Stimulated activated CD4-positive, alpha-beta T cell treated with anti-CD3 and anti-CD28 coated beads, Interleukin-2, amount 100 ng/mL, for 4 hours (primary cell): ENCODE results near the gene PTGDS.

Experiments
- DNase-seq: peaks from one replicate; pipeline ENCODE4 v3.0.0-alpha.2; 2020; ENCODE audit warnings: low read depth

Gene PTGDS

DNA sequence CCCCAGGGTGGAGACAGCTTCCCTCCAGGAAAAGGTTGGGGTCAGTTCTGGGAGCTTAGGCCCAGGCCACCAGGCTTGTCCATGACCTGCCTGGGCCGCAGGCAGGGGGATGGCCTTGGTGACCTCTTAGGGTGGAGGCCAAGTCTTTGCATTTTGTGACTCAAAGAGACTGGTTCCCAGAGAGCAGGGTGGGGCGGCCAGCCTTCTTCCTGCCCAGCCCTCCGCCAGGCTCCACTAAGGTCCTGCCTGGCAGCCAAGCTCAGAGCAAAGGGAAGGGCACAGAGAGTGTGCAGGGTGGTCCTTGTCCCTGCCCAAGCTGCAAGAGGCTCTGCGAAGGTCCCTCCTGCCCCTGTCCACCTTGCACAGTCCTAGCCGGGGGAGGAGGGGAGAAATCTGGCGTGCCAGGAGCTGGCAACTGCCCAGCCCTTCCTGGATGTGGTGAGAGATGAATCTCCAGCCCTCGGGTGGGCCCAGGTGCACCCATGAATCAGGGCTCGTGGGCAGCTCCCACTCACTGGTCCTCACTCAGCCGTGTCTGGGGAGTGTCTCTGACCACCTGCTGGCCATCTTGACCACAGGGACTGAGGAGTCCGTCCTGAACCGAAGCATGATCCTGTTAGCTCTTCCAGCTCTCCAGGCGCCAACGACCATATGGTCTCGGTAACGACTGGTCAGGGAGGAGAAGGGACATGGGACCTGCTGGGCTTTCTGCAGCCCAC is 2.3 kb upstream of the PTGDS start:
- no peak for DNase-seq

DNA sequence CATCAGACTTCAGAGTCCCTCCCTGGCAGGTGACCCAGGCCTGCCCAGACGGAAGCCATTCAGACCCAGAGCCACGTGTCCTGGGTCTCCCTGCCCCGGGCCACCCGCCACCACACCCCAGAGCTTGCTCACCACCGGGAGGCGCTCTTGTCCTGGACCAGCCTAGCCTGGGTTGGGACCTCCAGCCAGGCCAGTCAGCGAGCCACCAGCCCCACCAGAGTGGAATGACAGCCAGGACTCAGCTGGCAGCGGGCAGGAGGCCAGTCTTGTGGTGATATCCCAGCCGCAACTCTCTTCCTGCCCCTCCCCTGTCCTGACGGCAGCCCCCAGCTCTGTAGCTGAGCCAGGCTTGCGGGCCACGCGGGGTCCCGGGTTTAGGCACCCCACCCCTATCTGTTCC is 1.7 kb upstream of the PTGDS start:
- no peak for DNase-seq

DNA sequence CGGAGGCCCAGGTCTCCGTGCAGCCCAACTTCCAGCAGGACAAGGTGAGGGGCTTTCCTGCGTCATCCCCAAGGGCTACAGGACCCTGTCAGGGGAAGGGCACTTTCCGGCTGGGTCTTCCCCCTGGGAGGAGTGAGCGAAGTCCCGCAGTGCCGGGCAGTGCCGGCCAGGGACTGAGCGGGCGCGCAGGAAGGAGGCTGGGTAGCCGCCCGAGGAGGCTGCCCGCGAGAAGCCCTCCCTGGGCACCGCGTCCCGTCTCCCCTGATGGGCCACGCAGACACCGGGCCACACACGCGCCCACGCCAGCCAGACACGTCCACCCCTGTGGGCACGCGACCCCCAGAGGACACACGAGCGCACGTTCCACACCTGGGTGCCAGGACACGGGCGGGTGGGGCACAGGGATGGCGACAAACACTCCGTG is 357 bp downstream of the PTGDS start:
- no peak for DNase-seq

DNA sequence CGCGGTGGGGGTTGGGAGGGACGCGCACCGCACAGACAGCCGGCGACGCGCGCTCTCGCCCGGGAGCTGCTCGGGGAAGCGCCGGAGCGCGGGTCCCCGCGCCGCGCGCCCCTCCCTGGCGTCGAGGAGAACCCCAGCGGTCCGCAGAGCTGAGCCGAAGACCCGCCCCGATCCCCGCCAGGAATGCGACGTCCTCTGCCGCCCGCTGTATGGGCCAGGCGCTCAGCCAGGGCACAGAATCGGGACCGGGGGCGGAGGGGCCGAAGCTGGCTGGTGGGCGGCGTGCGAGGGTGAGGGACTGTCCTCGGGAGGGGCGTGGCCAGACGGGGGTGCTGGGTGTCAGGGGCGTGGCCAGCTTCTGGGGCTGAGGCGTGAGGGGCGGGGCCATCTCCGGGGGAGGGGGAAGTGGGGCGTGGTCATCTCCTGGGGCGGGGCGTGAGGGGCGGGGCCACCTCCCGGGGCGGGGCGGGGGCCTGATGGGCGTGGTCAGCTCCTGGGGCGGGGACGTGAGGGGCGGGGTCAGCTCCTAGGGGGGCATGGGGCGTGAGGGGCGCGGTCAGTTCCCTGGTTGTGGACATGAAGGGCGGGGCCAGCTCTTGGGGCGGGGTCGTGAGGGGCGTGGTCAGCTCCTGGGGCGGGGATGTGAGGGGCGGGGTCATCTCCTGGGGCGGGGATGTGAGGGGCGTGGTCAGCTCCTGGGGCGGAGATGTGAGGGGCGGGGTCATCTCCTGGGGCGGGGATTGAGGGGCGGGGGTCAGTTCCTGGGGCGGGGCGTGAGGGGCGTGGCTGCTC is 965 bp downstream of the PTGDS start:
- peak; percentile 44 for DNase-seq

DNA sequence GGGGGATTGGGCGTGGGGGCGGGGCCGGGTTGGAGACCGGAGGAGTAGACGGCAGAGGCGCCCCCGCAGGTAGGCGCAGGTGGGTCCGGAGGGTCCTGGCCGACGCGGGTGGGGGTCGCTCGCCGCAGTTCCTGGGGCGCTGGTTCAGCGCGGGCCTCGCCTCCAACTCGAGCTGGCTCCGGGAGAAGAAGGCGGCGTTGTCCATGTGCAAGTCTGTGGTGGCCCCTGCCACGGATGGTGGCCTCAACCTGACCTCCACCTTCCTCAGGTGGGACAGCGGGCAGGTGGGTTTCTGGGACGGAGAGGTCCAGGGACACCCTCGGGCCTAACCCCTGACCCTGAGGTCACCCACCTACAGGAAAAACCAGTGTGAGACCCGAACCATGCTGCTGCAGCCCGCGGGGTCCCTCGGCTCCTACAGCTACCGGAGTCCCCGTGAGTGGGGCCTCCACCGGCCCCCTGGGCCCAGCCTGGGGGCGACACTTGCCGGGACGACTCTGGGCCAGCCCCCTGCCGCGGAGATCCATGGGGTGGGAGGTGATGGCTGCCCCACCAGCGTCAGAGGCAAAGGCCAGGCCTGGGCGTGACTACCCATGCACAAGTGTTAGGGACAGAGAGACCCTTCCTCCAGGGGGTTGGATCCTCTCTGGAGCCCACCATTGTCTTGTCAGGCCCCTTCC is 1.7 kb downstream of the PTGDS start:
- DNase-seq: no peak

DNA sequence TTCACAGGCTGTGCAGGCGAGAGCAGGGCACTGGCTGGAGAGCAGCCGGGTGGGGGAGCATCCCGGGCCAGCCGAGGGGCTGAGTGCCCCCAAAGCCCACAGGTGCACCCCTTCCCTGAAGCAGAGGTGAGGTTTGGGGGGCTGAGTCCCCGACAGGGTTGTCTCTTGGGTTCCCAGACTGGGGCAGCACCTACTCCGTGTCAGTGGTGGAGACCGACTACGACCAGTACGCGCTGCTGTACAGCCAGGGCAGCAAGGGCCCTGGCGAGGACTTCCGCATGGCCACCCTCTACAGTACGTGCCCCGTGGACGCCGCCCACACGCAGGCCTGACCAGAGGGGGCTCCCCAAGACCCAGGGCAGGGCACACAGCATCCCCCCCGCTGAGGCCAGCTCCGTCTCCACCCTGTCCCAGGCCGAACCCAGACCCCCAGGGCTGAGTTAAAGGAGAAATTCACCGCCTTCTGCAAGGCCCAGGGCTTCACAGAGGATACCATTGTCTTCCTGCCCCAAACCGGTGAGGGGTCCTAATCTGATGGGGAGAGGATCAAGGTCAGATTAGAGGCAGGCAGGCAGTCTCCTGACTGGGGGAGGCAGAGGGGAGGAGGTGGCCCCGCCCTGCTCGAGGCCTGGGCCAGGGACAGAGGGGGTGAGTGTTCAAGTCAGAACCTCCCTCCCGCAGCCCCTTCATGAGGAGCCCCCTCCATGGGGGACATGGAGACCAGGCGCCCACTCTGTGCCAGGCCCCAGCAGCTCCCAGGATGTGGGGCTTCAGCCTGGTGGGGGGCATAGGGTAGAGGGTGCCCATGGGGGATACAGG is 2.7 kb downstream of the PTGDS start:
- DNase-seq: no peak

DNA sequence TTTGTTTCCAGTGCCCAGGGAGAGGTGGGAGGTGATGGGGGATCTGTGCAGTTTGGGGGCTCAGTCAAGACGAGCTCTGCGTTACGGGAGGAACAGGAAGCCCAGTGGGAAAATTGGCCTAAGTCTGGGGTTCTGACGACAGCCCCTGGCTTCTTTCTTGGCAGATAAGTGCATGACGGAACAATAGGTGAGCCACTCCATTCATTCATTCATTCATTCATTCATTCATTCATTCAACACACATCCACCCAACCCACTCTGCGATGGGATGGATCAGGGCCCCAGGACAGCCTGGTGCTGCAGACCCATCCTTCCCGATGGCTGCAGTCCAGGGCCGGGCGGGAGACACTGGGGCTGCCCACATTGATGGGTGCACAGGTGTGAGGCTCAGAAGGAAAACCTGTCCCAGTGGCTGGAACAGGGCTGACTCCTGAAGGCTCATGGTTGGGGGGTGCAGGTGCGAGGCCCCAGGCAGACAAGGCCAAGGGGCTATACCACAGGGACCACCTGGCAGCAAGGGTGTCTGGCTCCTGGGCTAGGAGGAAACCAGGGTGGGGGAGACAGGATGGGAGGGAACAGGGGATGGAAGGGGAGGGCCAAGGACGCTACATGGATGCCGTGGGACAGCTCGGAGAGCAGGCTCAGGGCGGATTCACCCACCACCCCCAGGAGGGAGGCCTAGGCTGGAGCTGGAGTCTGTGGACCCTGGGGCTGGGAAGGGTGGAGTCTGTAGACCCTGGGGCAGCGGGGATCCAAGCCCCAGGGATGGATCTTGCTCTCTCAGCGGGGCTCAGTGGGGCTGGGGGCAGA is 3.6 kb downstream of the PTGDS start:
- DNase-seq: no peak

DNA sequence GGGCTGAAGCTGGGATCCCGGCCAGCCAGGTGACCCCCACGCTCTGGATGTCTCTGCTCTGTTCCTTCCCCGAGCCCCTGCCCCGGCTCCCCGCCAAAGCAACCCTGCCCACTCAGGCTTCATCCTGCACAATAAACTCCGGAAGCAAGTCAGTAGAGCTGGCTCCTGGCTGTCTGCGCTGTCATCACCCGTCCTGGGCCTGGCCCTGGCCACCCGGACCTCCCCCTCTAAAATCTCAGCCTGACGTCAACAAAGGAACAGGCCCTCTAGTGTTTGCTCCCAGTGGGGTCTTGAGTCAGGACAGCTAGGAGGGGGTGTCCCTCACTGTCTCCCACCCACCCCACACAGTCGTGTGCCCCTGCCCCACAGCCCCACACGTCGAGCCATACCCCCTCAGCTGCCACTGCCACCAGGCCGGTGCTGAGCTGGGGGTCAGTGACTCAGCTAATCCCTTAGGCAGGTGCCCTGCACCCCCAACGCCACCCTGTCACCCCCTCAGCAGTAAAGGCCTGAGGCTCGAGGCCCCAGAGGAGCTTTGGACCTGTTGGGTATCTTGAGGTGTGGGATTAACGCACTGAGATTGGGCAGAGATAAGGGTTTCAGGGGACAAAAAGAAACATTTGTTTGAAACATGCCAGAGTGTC is 4.4 kb downstream of the PTGDS start:
- no peak for DNase-seq

DNA sequence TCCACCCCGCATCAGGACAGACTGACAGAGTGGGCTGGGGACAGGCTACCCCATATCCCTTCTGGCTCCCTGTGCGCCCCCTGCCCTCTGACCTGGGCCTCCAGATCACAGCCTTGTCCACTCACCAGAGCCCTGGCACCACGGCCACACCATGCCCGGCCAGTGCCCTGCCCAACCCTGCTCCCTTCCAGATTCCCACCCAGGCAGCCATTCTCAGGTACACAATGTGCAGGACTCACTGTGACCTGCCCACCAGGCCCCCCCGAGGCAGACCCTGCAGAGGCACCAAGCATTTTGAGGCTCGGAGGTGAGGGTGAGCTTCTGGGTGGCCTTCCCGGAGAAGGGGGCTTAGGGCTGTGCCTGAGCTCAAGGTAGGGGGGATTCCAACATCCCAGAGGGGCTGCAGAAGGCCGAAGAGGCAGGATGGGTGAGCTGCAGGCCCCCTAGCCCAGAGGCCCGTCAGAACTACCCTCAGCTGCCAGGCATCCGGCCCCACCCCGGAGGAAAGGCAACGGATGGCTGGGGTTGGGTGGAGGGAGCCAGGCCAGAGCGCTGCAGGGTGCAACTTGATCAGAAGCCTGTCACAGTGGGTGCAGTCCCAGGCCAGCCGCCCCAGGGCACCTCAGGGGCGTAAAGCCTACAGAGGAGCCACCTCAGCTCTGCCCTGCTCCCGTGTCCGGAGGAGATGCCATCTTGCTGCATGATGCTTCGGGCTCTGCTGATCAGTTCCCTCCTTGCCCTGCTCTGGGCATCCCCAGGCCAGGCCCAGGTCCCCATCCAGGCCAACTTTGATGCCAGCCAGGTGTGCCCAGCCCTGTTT is 5.1 kb downstream of the PTGDS start, which contains the start of gene LCNL1:
Gene LCNL1, plus strand, starts transcription at position 762 of the 820 bp plus-strand sequence. CDS start 594 bp downstream, outside the sequence.
- no peak for DNase-seq

DNA sequence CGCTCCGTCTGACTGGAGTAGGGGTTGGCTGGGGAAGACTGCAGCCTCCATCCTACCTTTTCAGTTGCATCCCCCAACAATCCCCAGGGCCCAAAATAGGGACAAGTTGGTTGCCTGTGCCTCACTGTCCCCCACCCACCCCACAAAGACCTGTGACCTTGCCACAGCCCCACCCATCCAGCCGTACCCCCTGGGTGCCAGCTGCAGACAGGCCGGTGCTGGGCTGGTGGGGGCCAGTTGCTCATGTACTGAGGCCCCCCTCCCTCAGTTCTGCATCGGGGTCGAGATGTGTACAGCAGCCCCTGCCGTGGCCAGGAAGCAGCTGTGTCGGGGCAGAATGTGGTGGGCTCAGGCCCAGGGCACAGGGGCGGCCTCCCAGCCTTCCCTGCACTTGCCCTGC is 5.9 kb downstream of the PTGDS start:
- no peak for DNase-seq

DNA sequence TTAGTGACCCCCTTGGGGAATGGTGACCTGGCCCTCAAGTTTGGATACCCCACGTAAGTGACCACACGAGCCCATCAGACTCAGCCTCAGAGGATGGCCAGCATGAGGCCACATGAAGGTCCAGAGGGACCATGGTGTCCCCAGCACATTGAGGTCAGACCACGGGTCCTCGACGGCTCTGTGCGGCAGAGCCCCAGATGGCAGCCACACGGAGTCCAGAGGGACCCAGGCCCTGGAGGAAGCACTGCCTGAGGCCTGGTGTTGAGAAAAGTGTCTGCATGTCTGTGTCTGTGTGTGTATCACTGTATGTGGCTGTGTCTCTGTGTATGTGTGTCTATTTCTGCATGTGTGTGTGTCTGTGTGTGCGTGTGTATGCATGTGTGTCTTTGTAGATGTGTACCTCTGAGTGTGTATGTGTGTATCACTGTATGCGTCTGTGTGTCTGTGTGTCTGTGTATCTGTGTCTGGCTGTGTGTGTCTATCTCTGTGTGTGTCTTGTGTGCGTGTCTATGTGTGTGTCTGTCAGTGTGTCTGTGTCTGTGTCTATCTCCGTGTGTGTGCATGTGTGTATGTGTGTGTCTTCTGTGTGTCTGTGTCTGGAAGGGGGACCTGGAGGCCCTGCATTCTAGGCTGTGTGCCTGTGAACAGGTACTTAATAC is 6.5 kb downstream of the PTGDS start:
- DNase-seq: no peak

DNA sequence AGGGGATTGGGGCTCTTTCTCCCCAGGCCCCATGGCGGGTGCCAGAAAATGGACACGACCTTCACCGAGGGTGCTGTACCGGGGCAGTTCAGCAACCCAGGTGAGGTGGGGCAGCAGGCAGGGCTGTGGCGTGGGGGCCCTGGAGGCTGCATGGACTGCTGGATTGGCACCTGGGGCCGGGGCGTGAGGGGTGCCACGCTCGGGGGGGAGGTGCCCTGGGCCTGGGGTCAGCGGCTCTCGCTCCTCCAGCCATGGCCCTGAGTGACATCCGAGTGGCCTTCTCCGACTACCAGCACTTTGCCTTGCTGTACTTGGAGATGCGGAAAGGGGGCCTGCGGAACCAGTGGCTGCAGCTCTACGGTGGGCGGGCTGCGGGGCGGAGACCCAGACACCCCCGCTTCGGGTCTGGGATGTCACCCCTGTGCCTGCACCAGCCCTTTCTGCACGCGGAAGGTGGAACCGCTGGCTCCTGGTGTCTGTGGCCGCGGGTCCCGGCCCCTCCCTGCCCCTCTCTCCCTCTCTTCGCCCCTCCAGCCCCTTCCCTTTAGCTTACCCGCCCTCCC is 7.2 kb downstream of the PTGDS start:
- DNase-seq: no peak

DNA sequence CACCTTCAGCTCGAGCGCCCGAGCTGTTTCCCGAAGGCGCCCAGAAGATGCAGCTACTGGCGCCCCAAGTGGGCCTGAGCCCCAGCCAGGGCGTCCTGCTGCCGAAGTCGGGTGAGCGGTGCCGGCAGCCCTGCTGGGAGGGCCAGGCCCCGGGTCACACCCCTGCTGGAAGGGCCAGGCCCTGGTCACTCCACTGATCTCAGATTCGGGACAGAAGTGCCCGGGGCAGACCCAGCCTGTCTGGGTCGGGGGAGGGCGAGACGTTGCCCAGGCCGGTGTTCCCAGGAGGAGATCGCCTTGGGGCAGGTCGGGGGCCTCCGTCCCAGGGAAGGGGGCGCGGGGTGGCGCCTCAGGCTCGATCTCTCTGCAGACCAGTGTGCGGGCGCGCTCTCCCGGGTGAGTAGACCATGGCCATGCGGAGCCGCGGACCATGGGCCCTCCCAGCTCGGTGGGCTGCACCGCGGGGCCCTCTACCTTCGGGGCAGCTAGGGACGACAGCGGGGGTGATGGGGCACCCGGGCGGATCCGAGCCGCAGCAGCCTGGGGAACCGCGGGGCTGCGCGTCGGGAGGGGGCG is 7.8 kb downstream of the PTGDS start:
- no peak for DNase-seq

DNA sequence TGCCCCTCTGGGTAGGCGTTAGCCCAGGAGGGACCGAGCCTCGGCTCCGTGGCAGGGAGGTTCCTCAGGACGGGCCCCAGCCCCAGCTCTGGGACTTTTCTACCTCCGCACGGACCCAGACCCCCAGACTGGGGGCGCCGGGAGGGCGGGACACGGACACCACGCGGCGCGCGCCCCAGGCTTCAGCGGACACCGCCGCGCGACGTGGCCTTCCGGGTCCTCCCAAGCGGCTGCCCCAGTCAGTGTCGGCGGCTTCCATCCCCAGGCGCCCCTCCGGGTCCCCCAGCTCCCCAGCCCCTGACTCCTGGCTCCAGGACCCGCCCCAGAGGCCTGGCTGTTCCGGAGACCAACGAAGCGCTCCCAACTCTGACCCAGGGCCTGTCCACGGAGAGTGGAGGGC is 8.5 kb downstream of the PTGDS start:
- DNase-seq: no peak

DNA sequence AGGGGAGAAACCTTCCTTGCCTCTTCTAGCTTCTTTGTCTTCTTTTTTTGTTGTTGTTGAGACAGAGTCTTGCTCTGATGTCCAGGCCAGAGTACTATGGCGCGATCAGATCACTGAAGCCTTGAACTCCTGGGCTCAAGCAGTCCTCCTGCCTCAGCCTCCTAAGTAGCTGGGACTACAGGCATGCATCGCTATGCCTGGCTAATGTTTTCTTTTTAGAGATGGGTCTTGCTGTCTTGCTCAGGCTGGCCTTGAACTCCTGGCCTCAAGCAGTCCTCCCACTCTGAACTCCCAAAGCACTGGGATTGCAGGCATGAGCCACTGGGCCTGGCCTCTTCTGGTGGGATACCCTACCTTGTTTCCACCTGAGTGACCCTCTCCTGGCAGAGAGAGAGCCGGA is 11.6 kb downstream of the PTGDS start:
- no peak for DNase-seq

DNA sequence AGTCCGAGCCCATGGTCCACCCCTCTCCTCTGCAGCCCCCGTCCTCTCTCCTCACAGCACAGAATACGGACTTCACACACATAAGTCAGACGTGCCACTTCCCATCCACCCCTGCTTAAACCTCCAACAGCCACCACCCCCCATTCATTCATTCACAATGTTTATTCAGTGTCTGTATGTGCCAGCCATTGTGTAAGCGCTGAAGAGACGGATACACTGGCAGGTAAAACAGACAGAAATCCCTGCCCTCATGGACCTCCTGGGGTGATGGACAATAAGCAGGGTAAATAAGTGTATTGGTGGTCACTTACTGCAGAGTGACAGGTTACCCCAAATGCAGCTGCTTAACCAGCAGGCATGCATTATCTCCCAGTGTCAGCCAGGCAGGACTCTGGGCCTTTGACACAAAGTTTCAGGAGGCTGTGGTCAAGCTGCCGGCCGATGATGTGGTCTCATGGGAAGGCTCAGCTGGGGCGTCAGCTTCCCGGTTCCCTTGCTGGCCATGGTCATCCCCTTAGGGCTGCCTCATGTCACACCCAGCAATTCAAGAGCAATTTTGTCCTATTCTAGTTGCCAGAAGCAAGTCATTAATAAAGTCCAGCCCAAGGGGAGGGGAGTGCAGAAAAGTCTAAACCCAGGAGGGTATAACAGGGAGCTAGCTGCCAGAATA is 13.1 kb downstream of the PTGDS start:
- DNase-seq: no peak

DNA sequence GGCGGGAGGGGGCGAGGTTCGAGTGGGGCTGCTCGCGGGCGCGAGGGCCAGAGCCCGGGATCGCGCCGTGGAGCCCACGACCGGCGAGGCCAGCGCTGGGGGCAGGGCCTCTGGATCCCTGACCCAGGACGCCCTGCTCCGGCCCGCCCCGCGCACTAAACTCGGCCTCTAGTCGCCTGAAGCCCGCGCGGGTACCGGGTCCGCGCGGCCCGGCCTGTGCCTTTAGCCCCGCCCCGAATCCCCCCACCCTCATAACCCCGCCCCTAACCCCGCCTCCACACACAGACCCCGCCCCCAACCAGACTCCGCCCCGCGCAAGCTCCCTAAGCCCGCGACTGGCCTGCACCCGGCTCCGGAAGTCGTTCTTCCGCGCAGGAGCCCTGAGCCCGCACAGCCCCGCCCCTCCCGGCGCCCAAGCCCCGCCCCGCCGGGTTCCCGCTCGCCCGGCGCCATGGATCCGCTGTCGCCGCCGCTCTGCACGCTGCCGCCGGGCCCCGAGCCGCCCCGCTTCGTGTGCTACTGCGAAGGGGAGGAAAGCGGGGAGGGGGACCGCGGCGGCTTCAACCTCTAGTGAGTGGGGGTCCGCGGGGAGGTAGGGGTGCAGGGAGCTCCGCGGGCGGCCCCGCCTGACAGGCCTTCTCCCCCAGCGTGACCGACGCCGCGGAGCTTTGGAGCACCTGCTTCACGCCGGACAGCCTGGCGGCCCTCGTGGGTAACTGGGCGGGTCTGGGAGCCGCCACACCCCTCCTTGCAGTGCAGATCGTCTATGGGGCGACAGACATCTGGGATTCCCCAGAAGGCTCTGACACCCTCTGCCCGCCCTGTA is 14.9 kb downstream of the PTGDS start, which contains the start of gene PAXX:
Gene PAXX, plus strand, starts transcription at position 430 of the 826 bp plus-strand sequence. Its CDS starts 22 bp downstream, at position 452.
- peak; percentile 89 for DNase-seq
